Adrenal gland (tissue), 12 donors: ENCODE data around the gene PHLDB1. TPM values are rescaled to one million over a fixed set of nuclear protein-coding genes. Genes with fewer than 3 reads are reported as not detected.
A peak's percentile ranks its signal among the peaks of the same experiment; 100 is the strongest.

Experiments used
- DNase-seq, 7 donors: peaks; one replicate each; pipeline ENCODE4 v3.0.0-alpha.2; 2019 to 2020
- H3K27ac ChIP-seq, 5 donors: fragments of 200-600 bp; sonication (generic) in 4 of 5; 1 replicate in 3 of 5; 2 replicates in 2 of 5; pipeline versions ENCODE4 v1.5.1 to v1.8.0; 2016 to 2020; ENCODE audit warnings: mild to moderate bottlenecking in 1 of 5
- H3K27me3 ChIP-seq: fragments of 200-600 bp; 2 replicates; pipeline ENCODE4 v1.8.0; 2021
- H3K36me3 ChIP-seq, 2 donors: fragments of 200-600 bp; replicated peaks in 1 of 2; 1 replicate in 1 of 2; 2 replicates in 1 of 2; pipeline versions ENCODE4 v1.5.1 to v1.8.0; 2018 to 2022
- H3K4me1 ChIP-seq, 2 donors: fragments of 200-600 bp; replicated peaks in 1 of 2; 1 replicate in 1 of 2; 2 replicates in 1 of 2; pipeline versions ENCODE4 v1.5.1 to v1.8.0; 2018 to 2021
- H3K4me3 ChIP-seq, 4 donors: fragments of 200-600 bp; sonication (generic) in 3 of 4; one replicate each; pipeline ENCODE4 v1.5.1; 2016 to 2018
- H3K9me3 ChIP-seq, 3 donors: fragments of 200-600 bp; sonication (generic) in 1 of 3; replicated peaks in 1 of 3; 1 replicate in 2 of 3; 2 replicates in 1 of 3; pipeline versions ENCODE4 v1.5.1 to v1.8.0; 2016 to 2021
- CTCF ChIP-seq, 6 experiments: fragments of 450-650 bp in 4 of 6; fragments of 200-600 bp in 2 of 6; sonication (generic) in 1 of 6; IDR thresholded peaks; 1 replicate in 5 of 6; 2 replicates in 1 of 6; pipeline versions ENCODE4 v1.5.1 to v1.8.0; 2016 to 2021; ENCODE audit warnings: antibody characterized with exemption in 6 of 6, mild to moderate bottlenecking in 2 of 6, moderate library complexity in 1 of 6
- POLR2A ChIP-seq, 2 donors: fragments of 450-650 bp; IDR thresholded peaks; one replicate each; pipeline ENCODE4 v1.6.1; 2017; ENCODE audit warnings: antibody characterized with exemption in 2 of 2, mild to moderate bottlenecking in 2 of 2, moderate library complexity in 1 of 2
- WGBS, 4 donors: extraction: QIAGEN DNeasy Blood & Tissue Kit in 2 of 4; methylation state at CpG; one replicate each; pipeline versions ENCODE4 v1.1.5 to v1.1.7; 2013 to 2017; 5-methylcytosine and 5-hydroxymethylcytosine counted together
- intact Hi-C, 2 donors: fragments of 100-400 bp; cut with DNase I; formaldehyde crosslinking; loops; one replicate each; pipeline versions ENCODE4 v1.14.1 to v1.15.0; 2022 to 2023
- polyA plus RNA-seq, 3 donors: library from polyadenylated mRNA; stranded (reverse); fragments of 200-250 nt in 2 of 3; fragments of 350-450 nt in 1 of 3; fragmentation: Illumina TruSeq in 1 of 3; extraction: RNeasy Lipid Tissue Mini Kit (QIAGEN cat#74804) in 1 of 3; gene quantifications; one replicate each; pipeline ENCODE4 v1.2.3, GENCODE V29; 2013 to 2014
- total RNA-seq, 9 donors: library from RNA; depleted of rRNA in 4 of 9; stranded (reverse); fragments of >200 nt in 4 of 9; fragments of 120-200 nt in 1 of 9; fragmentation: NEBNext Ultra II Directional in 1 of 9; extraction: Animal tissue kit (Norgen Biotek cat#: 25700) in 1 of 9; gene quantifications; one replicate each; pipeline versions ENCODE4 v1.1.0 to v1.2.4, GENCODE V29; 2013 to 2023
- donor health status: healthy with polysubstance abuse.
- donor health status: Bipolar disorder and iron deficiency.
- donor health status: DM: yes; HTN: yes; CAD: no.
- donor health status: DM: no; HTN: no; CAD: no.
- donor health status: DM: no; HTN: no; CAD: no.
- donor health status: DM: yes; HTN: yes; CAD: no.

The PHLDB1 gene
- total and polyA plus RNA-seq, 12 donors: 20.7 to 207 (median 80.2) TPM

DNA sequence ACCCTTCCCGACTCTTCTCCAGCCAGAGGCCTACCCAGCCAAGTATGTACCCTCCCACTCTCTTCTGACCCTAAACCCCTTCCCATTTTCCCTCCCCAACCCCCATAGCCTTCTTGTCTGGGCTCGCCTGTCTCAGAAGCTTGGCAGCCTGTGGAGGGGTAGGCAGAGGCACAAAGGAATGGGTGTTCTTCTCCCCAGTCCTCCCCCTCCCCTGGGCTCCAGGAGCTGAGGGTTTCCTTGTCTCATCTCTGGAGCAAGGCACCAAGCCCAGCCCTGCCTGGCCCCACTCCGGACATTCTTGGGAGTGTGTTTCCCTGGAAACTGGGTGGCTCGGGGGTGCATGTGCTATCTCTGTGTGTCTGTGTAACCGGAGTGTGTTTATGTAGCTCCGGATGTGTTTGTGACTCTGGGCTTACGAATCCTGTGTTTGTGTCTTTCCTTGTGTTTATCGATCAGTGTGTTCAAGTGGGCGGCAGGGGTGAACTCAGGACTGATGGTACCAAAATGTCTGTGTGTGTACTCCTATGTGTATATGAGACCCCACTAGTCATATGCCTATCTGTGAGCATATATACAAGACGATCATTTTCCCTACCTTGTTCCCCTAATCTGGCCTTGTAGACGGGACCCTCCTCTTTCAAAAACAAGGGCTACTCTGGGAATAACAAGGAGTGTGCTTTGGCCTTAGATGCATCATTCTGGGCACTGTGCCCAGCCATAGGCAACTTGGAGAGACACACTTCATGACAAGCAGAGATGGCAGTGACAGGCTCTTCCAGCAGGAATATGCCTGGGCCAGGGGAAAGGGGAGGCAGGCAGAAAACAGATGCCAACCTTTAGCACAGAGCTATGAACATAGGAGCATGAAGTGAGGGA is 10.9 kb downstream of the PHLDB1 start:
- peaks cover 0 to 25% of the 10 kb centered on the region in 2 donors for H3K36me3 ChIP-seq
- H3K4me3 ChIP-seq: no peak overlapping the region
- peaks cover 33 to 59% of the 10 kb centered on the region in 2 donors for H3K4me1 ChIP-seq
- TF ChIP-seq POLR2A (IDR thresholded peaks at IDR 0.05): no peak
- TF ChIP-seq CTCF (IDR thresholded peaks at IDR 0.05): no peak
- H3K27ac ChIP-seq: peak overlapping the region in 4 of 5 donors; percentile 30 to 91 (median 81)
- intact Hi-C loops: no loop called here
- DNase-seq: peak in 6 of 7 donors; percentile 49 to 89 (median 59)
- H3K27me3 ChIP-seq: no peaks in the 10 kb centered on the region
- H3K9me3 ChIP-seq: no peaks in the 10 kb centered on the region
- 59 to 68% (median 65%) methylated on average over 11 of the region's 11 CpGs for WGBS, 4 donors

- Histone ChIP-seq H3K4me3 (no peak overlapping the region), H3K9me3 (no peaks in the 10 kb centered on the region), H3K36me3 (peaks cover 0 to 21% of the 10 kb centered on the region in 2 donors), H3K27ac (peak overlapping the region in 4 of 5 donors; percentile 30 to 91 (median 81)), H3K27me3 (no peaks in the 10 kb centered on the region), H3K4me1 (peaks cover 36 to 61% of the 10 kb centered on the region in 2 donors)
- 39 to 56% (median 42%) methylated on average over 2 to 4 of the region's 4 CpGs for WGBS, 4 donors
- DNase-seq: peak in 2 of 7 donors; percentile 29 to 35
- TF ChIP-seq POLR2A (IDR thresholded peaks at IDR 0.05) (peak in 1 of 2 donors; percentile 9), CTCF (IDR thresholded peaks at IDR 0.05) (no peak)
- intact Hi-C loops: no loop called here
Measured at GRCh38 chr11:118618991-118619375, 11.6 kb downstream of the PHLDB1 start.

- H3K27ac ChIP-seq: peak overlapping the region in 4 of 5 donors; percentile 41 to 91 (median 81)
- H3K4me1 ChIP-seq: peaks cover 36 to 61% of the 10 kb centered on the region in 2 donors
- no peak overlapping the region for H3K4me3 ChIP-seq
- intact Hi-C loops: no loop called here
- H3K36me3 ChIP-seq: peaks cover 0 to 17% of the 10 kb centered on the region in 2 donors
- H3K27me3 ChIP-seq: no peaks in the 10 kb centered on the region
- TF ChIP-seq POLR2A (IDR thresholded peaks at IDR 0.05): peak in 1 of 2 donors; percentile 19
- no peak for TF ChIP-seq CTCF (IDR thresholded peaks at IDR 0.05)
- peak; percentile 64 to 90 (median 83) for DNase-seq
- 15 to 17% (median 16%) methylated on average over 6 of the region's 6 CpGs for WGBS, 4 donors
- no peaks in the 10 kb centered on the region for H3K9me3 ChIP-seq
Measured at GRCh38 chr11:118619444-118620197, 12.2 kb downstream of the PHLDB1 start.

- H3K4me1 ChIP-seq: peaks cover 36 to 70% of the 10 kb centered on the region in 2 donors
- peak overlapping the region in 1 of 4 donors; percentile 68 for H3K4me3 ChIP-seq
- 44 to 66% (median 56%) methylated on average over 7 of the region's 7 CpGs for WGBS, 4 donors
- no peaks in the 10 kb centered on the region for H3K9me3 ChIP-seq
- peaks cover 0 to 20% of the 10 kb centered on the region in 2 donors for H3K36me3 ChIP-seq
- peak overlapping the region in 4 of 5 donors; percentile 70 to 91 (median 81) for H3K27ac ChIP-seq
- TF ChIP-seq CTCF (IDR thresholded peaks at IDR 0.05): no peak
- no peak for TF ChIP-seq POLR2A (IDR thresholded peaks at IDR 0.05)
- DNase-seq: peak in 1 of 7 donors; percentile 38
- intact Hi-C loops: no loop called here
- H3K27me3 ChIP-seq: no peaks in the 10 kb centered on the region
Measured at GRCh38 chr11:118620529-118621070, 13.2 kb downstream of the PHLDB1 start.
